Right ventricle myocardium superior (tissue), 1 donor: Measurements from ENCODE around the gene SNRPA1. TPM values are rescaled to one million over a fixed set of nuclear protein-coding genes. Genes with fewer than 3 reads are reported as not detected.

ENCODE experiments used
- total RNA-seq: library from RNA; stranded (reverse); fragmentation: NEBNext Ultra II Directional; extraction: Animal tissue kit (Norgen Biotek cat#: 25700); gene quantifications from one replicate; pipeline ENCODE4 v1.2.1, GENCODE V29; 2021
- donor health status: DM: no; HTN: yes; CAD: no; lungs with severe emphysema.

Gene SNRPA1
- total RNA-seq, 1 donor from 2014 or later, result 27.9 TPM

Other genes starting within 250 kb of the SNRPA1 start
- 12.7 TPM for gene CHSY1, start 43.2 kb downstream of the SNRPA1 start, total RNA-seq
- 41.1 TPM for gene SELENOS, start 17.8 kb downstream of the SNRPA1 start, total RNA-seq
- 34.7 TPM for gene PCSK6, start 194.5 kb upstream of the SNRPA1 start, total RNA-seq